Loucy (cell line): ENCODE measurements around the gene ZNF616.

ENCODE experiments used
- EZH2phosphoT487 ChIP-seq: fragments of 200-600 bp; IDR thresholded peaks from 2 replicates; pipeline ENCODE4 v1.6.1; 2018; ENCODE audit warnings: antibody characterized with exemption, mild to moderate bottlenecking, moderate library complexity, borderline replicate concordance
- TF ChIP-seq, protein P1 (sequence below): fragments of 200-600 bp; sonication (generic); conservative IDR thresholded peaks from 2 replicates; pipeline ENCODE4 v1.5.1; 2014; ENCODE audit warnings: mild to moderate bottlenecking, antibody characterized with exemption, low read length

DNA sequence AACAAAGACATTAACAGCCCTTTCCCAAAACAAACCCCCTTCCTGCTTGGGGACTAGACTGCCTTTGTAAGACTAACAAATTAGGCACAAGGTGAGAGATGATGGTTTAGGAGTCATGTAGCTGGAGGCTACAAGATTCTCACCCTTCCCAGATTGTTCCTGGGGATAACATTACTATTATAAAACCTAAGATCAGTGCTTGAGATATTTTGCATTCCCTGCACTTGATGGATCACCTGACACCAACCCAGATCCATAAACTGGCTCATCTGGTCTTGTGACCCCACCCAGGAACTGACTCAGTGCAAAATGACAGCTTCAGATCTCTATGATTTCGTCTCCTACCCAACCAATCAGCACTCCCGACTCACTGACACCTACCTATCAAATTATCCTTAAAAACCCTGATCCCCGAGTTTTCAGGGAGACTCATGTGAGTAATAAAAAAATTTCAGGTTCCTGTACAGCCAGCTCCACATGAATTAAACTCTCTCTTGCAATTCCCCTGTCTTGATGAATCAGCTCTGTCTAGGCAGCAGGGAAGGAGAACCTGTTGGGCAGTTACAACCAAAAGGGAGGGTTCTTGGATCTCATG, 2.4 kb upstream of the ZNF616 start:
- TF ChIP-seq, protein P1, sequence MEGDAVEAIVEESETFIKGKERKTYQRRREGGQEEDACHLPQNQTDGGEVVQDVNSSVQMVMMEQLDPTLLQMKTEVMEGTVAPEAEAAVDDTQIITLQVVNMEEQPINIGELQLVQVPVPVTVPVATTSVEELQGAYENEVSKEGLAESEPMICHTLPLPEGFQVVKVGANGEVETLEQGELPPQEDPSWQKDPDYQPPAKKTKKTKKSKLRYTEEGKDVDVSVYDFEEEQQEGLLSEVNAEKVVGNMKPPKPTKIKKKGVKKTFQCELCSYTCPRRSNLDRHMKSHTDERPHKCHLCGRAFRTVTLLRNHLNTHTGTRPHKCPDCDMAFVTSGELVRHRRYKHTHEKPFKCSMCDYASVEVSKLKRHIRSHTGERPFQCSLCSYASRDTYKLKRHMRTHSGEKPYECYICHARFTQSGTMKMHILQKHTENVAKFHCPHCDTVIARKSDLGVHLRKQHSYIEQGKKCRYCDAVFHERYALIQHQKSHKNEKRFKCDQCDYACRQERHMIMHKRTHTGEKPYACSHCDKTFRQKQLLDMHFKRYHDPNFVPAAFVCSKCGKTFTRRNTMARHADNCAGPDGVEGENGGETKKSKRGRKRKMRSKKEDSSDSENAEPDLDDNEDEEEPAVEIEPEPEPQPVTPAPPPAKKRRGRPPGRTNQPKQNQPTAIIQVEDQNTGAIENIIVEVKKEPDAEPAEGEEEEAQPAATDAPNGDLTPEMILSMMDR, result no peak
- TF ChIP-seq EZH2phosphoT487, result no peak
